Measurements from ENCODE around the gene KCTD15.

Gene KCTD15

GRCh38 chr19:33750587-33751435 lies 45.9 kb upstream of the KCTD15 start:
- in situ Hi-C loops (cut with HindIII; ENCODE audit: low sequenced_read_pairs), result no loop called here
- TF ChIP-seq CTCF (IDR thresholded peaks at IDR 0.05; ENCODE audit: low read depth, low read length, missing control alignments), result no peak
- no peak overlapping the region for H3K4me3 ChIP-seq (ENCODE audit: low read depth, low read length)

DNA sequence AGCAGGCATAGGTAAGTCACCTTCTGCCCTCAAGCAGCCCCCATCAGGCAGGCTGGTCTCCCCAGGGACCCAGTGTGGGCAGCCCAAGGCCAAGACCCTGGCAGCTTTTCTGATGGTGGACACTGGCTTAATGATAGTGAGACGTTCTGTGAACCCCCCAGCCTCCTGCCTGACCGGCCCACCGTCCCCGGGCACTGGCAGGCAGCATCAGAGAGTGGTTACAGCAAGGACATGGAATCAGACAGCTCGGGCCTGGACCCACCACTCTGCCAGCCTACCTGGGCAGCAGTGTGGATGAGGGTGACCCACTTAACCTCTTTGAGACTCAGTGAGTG lies 45.3 kb upstream of the KCTD15 start:
- in situ Hi-C loops (cut with HindIII; ENCODE audit: low sequenced_read_pairs), result no loop called here
- no peak overlapping the region for H3K4me3 ChIP-seq (ENCODE audit: low read depth, low read length)
- DNase-seq (ENCODE audit: low read depth), result no peak
- no peak for TF ChIP-seq CTCF (IDR thresholded peaks at IDR 0.05; ENCODE audit: low read depth, low read length, missing control alignments)

More at GRCh38 chr19:33750587-33751435, 45.9 kb upstream of the KCTD15 start:
- DNase-seq (ENCODE audit: low read depth), result no peak

DNA sequence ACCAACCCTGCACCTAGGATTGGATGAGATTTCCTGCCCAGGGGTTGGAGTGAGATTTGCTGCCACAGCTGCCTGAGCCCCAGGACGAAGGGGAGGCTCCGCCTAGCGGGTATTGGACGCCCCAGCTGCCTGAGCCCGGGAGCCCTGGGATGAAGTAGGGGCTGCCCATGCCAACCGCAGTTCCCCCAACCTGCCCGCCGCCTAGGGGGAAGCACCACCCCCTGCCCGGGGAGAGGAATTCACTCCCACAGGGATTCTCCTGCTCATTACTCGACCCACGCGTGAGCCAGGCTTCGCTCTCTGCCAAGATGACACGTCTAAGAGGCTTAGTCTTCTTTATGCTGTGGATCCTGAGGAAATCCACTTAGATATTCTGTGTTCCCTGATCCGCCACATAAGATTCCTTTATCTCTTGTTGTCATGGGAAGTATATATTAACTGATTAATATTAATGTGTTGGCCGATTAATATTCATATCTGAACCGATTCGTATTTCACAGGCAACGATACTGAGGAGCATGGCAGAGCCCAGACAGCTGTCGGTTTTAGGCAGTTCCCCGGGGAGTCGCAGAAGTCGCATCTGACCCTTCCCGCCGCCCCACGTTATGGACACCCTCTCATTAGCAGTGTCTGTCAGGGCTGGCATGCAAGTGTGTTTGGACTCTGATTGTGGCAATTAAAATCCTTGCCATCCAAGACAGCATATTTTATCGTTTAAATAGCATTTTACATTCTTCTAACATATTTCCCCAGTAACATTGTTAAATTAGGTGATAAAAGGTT lies 44.5 kb upstream of the KCTD15 start:
- H3K4me3 ChIP-seq (ENCODE audit: low read depth, low read length), result no peak overlapping the region
- in situ Hi-C loops (cut with HindIII; ENCODE audit: low sequenced_read_pairs), result no loop called here
- TF ChIP-seq CTCF (IDR thresholded peaks at IDR 0.05; ENCODE audit: low read depth, low read length, missing control alignments), result no peak
- no peak for DNase-seq (ENCODE audit: low read depth)

DNA sequence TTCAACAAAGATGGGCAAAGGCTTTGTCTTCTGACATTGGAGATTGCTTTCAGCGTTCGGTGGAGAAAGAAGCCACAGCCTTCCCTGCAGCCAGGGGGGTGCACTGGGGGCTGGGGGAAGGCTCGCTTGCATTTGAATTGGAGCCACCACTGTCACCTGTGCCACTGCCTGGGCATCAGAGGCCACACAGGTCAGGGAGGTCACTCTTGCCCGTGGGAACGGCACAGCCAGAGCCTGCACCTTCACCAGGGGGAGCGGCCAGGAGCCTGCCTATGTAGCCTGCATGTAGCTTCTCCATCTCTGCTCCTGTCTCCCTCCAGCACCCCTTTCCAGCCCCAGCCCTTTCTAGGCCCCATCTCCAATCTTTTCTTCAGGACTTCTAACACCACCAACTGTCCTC lies 43.7 kb upstream of the KCTD15 start:
- H3K4me3 ChIP-seq (ENCODE audit: low read depth, low read length), result no peak overlapping the region
- TF ChIP-seq CTCF (IDR thresholded peaks at IDR 0.05; ENCODE audit: low read depth, low read length, missing control alignments), result no peak
- no peak for DNase-seq (ENCODE audit: low read depth)
- in situ Hi-C loops (cut with HindIII; ENCODE audit: low sequenced_read_pairs), result no loop called here

DNA sequence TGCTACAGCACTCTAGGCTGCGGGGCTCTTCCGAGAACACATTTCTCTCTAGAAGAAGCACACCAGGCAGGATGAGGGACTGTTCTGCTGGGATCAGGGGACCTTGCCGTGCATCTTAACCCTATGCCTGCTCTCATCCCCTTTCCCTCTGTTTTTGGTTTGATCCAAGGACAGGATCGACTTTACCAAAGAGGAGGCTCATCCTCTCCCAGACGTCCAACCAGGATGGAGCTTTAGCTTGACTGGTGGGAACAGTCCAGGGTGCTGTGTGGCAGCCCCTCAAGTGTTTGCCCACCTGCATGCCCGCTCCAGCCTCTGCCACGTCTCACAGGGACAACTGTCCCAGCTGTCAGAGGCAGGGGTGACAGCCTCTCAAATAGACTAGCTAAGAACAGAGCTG lies 42.3 kb upstream of the KCTD15 start:
- no peak for DNase-seq (ENCODE audit: low read depth)
- TF ChIP-seq CTCF (IDR thresholded peaks at IDR 0.05; ENCODE audit: low read depth, low read length, missing control alignments), result no peak
- in situ Hi-C loops (cut with HindIII; ENCODE audit: low sequenced_read_pairs), result no loop called here
- H3K4me3 ChIP-seq (ENCODE audit: low read depth, low read length), result no peak overlapping the region

DNA sequence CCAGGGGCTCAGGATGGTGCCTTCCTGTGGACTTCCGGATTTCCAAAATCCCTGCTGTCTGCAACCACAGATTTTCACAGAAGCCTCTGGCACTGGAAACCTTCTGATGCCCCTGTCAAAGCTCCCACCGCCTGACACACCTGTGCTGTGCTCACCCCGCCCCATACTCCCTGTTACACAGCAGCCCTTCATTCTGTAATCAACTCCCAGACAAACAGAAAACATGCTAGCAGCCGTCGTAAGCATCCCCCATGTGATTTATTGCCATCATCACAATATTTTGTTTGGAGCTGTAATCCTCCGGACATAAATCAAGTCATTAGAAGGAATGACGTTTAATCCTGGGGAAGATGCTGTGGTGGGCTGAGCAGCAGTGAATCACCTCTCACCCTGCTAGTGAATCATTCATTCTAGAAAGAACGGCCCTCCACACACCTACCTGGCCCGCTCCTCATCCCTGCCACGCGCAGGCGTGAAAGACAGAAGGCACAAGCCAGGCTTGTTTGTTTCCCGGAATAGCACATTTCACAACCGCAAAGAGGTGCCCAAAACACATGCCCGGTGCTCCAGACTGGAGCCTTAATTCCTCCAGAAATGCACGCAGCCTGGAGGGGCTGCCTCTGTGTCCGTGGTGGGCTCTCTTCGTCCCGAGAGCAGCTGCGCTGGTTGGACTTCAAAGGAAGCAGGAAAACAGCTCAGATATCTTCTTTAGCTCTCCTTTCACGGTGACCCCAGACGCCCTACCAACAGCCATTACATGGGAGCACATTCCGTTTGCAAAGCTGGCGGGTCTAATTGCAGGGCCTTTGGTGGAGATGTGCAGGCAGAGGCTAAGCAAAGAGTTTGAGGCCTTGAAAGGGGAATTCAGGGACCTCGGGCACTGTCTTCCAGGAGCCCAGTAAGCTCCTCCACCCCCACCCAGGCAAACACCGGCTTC lies 41.3 kb upstream of the KCTD15 start:
- no peak overlapping the region for H3K4me3 ChIP-seq (ENCODE audit: low read depth, low read length)
- TF ChIP-seq CTCF (IDR thresholded peaks at IDR 0.05; ENCODE audit: low read depth, low read length, missing control alignments), result no peak
- no peak for DNase-seq (ENCODE audit: low read depth)
- in situ Hi-C loops (cut with HindIII; ENCODE audit: low sequenced_read_pairs), result no loop called here
